ENCODE data around the gene RXRA. TPM values are rescaled to one million over a fixed set of nuclear protein-coding genes. Genes with fewer than 3 reads are reported as not detected.

The RXRA gene
- total and polyA plus RNA-seq, 10 of the 15 experiments (the other 5 are each of a cell fraction or from before 2014, with no cell fraction given): 0.89 to 36.8 (median 11.1) TPM

DNA sequence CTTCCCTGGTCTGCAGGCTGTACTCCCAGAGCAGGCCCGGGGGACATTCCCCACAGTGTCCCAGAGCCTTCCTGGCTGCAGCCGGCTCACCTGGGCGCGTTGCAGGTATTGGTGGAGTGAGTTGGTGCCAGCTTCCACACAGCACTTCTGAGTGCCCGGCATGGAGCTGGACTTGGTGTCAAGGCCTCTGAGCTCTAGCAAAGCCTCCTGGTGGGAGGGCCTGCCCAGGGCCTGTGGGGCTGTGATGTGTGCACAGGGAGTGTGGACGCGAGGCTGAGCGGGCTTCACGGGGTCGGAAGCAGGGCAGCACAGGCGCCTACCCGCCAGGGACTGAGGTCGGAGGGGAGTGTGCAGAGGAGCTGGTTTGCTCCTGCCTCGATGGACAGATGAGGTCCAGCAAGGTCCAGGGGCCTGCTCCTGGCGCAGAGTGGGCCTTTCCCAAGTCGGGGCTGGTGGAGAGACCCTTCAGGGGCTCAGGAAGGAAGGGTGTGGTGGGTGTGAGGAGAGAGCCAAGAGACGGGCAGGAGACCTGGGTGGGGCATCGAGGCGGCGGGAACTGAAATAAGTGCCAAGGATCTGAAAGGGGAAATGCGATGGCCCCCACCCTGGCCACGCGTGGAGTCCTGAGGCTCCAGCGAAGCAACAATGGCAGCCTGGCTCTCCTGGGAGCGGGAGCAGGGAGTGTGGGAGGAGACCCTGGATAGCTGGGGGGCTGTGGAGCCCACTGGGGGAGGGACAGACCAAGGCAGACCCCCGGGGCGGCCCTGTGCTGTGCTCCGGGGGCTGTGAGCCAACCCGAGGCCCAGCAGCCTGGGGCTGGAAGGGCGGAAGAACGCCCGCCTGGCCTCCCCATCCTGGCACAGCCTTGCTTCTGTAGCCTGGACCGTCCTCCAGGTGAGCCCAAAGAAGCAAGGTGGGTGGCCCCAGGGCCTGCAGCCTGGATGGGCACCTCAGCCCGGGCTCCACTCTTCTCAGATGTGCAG lies 78.4 kb downstream of the RXRA start (continued):
- TF ChIP-seq, protein P1, sequence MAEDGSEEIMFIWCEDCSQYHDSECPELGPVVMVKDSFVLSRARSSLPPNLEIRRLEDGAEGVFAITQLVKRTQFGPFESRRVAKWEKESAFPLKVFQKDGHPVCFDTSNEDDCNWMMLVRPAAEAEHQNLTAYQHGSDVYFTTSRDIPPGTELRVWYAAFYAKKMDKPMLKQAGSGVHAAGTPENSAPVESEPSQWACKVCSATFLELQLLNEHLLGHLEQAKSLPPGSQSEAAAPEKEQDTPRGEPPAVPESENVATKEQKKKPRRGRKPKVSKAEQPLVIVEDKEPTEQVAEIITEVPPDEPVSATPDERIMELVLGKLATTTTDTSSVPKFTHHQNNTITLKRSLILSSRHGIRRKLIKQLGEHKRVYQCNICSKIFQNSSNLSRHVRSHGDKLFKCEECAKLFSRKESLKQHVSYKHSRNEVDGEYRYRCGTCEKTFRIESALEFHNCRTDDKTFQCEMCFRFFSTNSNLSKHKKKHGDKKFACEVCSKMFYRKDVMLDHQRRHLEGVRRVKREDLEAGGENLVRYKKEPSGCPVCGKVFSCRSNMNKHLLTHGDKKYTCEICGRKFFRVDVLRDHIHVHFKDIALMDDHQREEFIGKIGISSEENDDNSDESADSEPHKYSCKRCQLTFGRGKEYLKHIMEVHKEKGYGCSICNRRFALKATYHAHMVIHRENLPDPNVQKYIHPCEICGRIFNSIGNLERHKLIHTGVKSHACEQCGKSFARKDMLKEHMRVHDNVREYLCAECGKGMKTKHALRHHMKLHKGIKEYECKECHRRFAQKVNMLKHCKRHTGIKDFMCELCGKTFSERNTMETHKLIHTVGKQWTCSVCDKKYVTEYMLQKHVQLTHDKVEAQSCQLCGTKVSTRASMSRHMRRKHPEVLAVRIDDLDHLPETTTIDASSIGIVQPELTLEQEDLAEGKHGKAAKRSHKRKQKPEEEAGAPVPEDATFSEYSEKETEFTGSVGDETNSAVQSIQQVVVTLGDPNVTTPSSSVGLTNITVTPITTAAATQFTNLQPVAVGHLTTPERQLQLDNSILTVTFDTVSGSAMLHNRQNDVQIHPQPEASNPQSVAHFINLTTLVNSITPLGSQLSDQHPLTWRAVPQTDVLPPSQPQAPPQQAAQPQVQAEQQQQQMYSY (CRISPR knock-in tag; IDR thresholded peaks at IDR 0.05): no peak
- TF ChIP-seq NRF1 (conservative IDR thresholded peaks at IDR 0.05; ENCODE audit: low read depth, low read length): no peak
- no peak for TF ChIP-seq MYB (IDR thresholded peaks at IDR 0.05; ENCODE audit: borderline replicate concordance, low read depth, low read length)
- TF ChIP-seq, protein P2, sequence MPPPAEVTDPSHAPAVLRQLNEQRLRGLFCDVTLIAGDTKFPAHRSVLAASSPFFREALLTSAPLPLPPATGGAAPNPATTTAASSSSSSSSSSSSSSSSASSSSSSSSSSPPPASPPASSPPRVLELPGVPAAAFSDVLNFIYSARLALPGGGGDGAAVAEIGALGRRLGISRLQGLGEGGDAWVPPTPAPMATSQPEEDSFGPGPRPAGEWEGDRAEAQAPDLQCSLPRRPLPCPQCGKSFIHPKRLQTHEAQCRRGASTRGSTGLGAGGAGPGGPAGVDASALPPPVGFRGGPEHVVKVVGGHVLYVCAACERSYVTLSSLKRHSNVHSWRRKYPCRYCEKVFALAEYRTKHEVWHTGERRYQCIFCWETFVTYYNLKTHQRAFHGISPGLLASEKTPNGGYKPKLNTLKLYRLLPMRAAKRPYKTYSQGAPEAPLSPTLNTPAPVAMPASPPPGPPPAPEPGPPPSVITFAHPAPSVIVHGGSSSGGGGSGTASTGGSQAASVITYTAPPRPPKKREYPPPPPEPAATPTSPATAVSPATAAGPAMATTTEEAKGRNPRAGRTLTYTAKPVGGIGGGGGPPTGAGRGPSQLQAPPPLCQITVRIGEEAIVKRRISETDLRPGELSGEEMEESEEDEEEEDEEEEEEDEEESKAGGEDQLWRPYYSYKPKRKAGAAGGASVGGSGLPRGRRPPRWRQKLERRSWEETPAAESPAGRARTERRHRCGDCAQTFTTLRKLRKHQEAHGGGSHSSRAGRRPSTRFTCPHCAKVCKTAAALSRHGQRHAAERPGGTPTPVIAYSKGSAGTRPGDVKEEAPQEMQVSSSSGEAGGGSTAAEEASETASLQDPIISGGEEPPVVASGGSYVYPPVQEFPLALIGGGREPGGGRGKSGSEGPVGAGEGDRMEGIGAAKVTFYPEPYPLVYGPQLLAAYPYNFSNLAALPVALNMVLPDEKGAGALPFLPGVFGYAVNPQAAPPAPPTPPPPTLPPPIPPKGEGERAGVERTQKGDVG (CRISPR knock-in tag; IDR thresholded peaks at IDR 0.05): no peak
- TF ChIP-seq, protein P3, sequence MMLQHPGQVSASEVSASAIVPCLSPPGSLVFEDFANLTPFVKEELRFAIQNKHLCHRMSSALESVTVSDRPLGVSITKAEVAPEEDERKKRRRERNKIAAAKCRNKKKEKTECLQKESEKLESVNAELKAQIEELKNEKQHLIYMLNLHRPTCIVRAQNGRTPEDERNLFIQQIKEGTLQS (IDR thresholded peaks at IDR 0.05; ENCODE audit: borderline replicate concordance, extremely low read depth, low read depth, low read length): no peak

All from GM12878 (cell line).